ENCODE results near the gene TMEM144. TPM values are rescaled to one million over a fixed set of nuclear protein-coding genes. Genes with fewer than 3 reads are reported as not detected.

Gene TMEM144
- 3.3 TPM in 2 replicates for total RNA-seq (2014; rRNA removed; shearing (Covaris generic))

DNA sequence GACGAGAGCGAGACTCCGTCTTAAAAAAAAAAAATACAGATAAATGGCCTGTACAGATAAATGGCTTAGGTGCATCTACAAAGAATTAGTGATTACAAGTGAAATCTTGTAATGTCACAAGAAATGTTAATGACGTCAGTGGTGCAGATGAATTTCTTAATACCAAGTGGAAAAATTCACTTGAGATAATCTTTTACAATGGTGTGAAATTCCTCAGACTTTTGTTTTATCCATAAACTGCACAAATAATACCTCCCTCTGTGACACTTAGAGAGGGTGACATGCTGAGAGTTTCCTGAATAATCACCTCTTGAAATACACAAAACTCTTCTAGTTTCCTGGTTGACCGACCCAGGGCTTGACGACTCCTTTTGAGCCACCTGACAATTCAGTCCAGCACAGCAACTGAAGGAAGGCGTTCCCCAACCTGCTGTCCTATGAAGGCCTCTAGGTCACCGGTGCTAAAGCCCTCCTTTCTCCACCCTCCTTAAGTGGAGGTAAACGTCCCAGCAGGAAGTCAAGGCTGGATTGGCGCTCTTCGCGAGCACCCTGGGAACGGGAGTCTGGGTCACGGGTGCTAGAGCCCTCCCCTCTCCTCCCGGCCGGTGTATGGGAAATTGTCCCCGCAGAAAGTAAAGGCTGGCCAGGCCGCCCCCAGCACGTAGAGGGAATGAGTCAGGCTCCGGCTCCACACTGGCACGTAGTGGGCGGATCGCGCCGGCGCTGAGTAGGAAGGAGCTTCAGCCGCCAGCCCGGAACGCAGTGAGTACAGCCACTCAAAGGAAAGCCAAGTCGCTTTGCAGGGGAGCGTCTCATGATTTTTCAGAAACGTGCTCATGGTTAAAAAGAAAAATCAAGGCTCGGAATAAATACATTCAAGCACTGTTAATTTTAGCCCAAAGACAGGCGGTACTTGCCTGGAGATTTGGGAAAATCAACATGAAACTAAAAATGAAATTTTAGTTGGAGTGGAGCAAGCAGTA, at the start of gene TMEM144:
Gene TMEM144 (plus strand): TSS at position 662 of the 983 bp plus-strand sequence. CDS start 2,182 bp downstream, outside the sequence.
- DNase-seq (ENCODE audit: low read depth) = peak; percentile 92

DNA sequence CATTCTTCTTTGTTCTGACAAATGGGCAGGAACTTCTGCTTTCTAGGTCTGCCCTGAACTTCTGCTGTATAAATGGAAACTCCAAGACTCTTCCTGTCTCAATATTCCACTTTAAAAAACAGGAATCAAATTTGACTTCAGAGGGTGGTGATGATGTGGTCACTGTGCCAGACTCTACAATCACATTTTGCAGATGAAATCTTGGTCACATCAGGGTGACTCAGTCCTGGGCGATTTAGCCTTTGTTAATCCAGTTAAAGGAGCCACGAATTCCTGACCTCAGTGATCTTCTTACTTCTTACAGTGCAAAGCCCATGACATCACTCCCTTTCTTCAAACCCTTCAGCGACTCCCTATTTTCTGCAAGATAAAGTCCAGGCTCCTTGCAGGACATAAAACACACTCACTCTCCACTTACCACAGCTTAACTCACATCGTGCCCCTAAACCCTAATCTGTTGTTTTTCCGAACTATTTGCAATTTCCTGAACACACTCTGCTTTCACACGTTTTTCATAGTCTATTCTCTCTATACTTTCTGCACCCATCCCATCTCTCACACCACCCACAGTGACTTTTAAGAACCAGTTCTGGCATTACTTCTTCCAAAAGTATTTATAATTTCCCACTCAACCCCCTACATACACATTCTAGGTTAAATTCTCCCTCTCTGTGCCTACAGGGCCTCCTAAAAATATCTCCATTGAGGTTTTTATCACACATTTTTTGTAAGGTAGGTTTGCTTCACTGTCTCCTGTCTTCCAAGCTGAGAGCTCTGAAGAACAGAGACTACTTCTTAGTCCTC, 48.5 kb upstream of the TMEM144 start:
- peak; percentile 96 for DNase-seq (ENCODE audit: low read depth)

DNA sequence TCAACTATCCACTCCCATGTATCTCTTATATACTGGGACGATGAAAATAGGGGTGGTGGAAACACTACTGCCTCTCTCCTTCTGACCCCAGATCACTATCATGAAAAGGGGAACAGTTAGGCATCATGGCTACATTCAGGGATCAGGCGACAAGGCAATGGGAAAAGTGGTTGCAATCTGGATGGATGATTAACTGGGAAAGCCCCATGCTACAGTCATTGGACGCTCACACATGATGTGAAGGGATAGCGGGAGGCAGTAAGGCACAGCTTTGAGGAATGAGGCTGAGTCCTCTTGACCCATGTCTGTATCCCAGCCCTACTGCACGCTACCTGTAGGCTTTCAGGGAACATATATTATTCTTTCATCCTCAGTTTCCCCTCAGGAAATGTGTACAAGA, 47.7 kb upstream of the TMEM144 start:
- DNase-seq (ENCODE audit: low read depth) = peak; percentile 45

DNA sequence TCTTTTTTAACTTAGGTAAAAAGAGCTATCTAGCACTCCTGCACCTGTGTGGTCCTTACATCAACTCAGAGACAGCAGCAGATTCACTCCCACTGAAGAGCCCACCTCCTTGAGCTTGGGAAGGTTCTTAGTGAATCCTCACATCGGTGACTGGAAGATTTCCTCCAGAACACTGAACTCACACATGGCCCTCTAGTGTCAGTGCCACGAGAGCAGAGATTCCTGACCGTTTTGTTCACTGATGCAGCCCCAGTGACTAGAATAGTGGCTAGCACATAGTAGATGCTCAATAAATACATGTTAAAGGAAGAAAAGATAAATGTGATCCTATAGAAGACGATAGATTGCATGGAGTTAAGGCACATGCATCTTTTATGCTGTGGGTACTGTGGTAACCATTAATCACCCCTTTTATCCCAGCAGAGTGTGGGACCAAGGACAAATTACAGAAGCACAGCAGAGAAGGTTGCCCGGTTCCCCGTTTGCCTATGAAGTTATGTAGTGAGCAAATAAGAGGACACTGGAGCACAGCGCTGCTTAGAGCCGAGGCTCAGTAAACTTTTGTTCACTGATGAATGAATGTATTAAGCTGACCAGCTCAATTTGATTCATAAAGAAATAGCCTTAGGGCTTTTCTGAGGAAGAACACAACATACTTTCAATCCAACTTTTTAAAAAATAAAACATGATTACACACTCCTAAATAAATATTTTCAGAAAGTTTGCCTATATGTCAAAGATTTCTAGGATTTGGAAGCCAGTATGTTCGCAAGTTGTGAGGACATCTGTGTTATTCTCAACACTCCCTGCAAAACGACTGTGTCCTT, 46.1 kb upstream of the TMEM144 start:
- no peak for DNase-seq (ENCODE audit: low read depth)

DNA sequence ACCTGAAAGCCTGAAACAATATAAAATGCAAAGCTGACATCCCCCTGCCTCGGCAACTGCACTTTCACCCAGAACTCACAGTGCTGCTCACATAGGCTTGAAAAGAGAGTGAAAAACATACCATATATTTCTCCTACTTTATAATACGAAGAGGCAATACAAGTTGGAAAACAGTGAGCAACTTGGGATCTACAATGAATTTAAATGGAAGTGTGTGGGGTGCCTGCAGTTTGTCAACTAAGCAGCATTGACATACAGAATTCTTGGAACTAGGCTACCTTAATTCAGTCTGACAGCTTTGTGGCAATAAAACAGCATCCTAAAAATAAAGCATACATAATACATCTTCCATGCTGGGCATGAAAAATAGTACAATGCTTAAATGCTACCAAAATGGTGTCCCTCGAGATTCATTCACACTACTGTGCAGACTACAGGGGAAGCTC, 45.5 kb upstream of the TMEM144 start:
- DNase-seq (ENCODE audit: low read depth) = no peak

DNA sequence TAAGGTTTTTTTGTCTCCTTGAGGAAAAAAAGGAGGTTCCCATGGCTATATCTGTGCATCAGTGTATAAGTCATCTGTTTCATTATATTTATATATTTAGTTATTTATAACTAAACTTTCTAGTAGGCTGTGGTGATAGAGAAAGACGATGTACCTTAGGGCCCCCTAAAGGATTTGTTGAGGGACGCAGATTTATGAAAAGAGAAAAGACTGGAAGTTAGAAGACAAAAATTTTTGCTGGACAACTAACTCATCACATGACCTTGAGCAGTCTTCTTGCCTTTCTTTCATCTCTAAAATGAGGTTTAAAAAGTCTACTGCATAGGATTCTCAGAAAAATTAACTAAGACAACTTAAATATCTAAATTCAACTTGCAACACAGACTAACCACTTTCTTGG, 43.6 kb upstream of the TMEM144 start:
- DNase-seq (ENCODE audit: low read depth) = no peak

DNA sequence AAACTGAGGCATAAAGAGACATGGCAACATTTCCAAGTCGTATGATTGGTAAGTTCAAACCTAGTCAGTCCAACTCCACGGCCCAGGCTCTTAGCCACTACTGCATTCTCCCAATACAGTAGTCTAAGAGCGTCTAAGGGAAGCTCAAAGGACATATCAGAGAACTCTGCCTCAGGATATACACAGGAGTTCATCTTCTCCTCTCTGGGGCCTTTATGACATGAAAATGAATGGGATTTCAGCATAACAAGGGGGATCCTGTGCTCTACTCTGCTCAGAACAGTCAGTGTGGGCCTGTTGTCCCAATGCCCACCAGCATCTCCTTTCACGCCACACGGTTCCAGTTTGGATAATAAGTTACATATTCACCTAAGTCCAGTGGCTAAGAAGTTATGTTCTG, 41.7 kb upstream of the TMEM144 start:
- no peak for DNase-seq (ENCODE audit: low read depth)

DNA sequence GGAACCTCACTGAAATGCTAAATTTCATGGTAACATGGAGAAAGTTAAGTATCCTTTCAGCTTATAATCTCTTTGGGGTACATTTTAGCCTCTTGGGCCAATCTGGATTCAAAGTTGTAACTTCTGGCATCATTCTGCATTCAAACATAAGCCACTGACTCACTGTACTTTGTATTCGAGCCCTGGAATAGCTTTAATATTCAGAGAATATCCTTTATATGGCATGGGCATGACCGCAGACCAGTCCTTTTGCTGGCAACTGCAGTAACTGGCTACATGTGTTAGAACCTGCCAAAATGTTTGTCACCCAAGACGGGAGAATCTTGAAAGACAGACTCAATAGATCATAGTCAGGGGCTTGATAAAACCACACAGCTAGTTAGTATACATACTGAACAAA, 40.8 kb upstream of the TMEM144 start:
- DNase-seq (ENCODE audit: low read depth) = peak; percentile 41

DNA sequence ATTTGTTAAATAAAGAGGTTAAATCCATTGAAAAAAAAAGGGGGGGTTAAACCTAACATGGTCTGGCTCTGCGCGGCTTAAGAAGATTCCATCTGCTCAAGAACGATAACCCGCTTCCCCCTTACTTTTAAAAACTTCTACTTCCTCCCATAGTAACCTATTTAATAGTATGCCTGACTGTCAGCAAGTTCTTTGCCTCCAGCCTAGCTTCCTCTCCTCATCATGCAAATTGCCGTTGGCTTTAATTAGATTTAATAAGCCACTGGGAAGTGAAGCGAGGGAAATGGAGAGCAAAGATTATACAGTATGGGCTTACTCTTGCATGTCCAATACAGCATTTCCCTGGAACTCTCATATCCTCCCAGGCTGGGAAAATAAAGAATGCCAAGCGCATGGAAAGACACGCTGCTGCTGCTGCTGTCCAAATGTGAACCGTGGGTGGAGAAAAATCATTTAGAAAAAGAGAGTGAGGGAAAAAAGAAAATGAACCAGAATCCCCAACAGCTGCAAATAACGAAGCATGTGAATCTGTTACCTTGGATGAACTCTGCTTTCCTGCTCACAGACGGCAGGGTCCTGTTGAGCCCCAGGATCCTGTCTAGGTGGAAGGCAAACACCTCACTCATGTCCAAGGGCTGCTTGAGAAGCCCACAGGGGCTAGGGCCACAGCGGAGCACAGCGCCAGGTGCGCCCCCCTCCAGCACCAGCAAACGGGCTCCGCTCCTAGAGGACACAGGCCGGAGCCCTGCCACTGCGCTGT, 40.2 kb upstream of the TMEM144 start:
- peak; percentile 39 for DNase-seq (ENCODE audit: low read depth)

DNA sequence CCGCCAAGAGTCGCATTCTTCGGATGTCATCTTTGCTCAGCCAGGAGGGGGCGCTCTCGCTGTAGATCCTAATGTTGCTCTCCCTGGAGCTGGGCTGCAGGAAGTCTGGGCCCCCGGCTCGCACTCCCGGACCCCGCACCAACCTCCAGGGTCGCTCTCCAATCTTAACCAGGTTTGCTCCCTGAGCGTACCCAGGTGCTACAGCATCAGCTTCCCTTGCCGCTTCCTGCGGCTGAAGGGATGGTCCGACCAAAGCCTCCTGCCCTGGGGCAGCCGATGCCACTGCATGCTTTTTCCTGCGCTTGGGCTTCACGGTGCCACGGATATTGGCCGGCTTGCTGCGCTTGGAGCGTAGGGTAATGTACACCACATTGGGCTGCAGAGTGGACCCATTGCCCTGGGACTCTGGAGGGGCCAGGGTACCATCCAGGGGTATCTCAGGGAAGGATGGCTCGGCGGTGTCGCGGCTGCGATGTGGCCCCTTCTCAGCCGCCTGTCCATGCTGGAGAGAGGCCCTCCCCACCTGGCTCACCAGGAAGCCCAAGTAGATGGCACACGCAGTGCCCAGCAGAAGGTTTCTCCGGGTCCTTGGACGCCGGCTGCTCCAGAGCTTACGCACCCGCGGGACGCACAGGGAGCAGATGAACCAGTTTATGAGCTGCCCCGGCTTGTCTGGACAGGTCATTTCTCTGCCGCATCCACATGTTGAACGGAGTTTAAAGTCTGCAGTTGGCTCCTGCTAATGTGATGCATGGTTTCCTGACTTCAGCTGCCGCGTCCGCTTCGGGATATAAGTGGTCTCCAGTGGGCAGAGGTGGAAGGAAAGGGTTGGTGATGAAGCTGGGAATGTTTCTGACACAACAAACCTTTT, 39.4 kb upstream of the TMEM144 start:
- DNase-seq (ENCODE audit: low read depth) = peak; percentile 68

DNA sequence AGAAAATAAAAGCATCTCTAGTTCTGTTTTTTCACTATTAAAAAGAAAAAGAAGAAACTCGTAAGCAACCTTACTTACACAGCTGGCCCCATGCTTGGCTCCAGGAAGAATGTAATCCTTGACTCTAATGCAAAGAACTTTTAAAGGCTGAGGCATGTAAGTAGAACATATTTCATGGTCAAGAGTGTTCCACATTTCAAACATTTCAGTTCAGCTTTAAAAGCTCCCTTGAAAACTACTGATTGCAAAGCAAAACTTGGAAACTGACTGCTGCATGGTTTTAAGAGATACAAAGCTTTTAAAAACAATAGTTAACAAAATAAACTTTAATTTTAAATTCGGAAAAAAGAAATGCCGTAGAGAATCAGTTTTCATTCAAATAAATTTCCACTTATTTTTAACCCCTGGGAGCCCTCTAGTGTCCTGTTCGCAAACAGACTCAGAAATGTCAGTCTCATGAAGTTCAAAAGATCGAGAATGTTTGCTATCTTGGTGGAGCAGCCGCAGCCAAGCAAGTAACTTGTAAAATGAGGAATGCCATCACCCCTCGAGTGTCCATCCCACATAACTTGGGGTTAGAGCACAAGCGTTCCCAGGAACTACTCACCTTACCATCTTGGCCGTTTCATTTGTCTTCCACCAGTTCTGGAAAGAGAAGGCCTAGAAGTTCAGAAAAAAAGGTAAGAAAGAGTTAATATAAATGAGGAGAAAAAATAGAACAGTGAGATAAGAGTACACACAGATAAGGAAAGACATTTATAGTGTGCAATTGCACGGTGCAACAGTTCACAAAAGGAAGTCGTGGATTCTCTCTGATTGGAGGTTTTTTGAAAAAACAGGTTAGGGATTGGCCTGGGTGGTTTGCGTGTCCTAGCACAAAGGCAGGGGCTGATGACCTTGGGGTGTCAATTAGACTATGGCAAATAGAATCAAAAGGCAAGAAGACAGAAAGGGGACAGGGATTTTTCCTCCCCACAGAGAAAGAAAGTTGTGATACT, 37.7 kb upstream of the TMEM144 start, which contains the start of gene GASK1B:
Gene GASK1B (minus strand): TSS at position 765 of the 998 bp plus-strand sequence. CDS start 1,650 bp downstream, outside the sequence.
- peak; percentile 58 for DNase-seq (ENCODE audit: low read depth)

DNA sequence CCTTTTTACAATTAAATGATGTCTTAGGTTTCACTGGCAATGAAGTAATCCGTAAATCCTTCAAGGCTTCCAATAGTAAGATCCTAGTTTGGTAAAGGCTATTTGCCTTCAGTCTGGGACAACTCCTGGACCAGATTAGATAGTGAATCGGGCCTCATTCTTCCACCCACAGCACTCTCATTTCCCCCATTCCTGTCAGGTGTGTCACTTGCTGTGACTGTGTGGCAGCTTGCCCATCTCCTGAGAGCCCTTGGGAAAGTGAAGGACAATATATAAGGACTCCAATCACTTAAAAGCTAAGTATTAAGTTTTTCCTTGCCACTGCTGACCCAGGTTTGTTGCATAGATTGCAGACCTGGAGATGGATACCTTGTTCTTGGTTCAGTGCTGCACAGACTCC, 34.2 kb upstream of the TMEM144 start:
- peak; percentile 77 for DNase-seq (ENCODE audit: low read depth)

DNA sequence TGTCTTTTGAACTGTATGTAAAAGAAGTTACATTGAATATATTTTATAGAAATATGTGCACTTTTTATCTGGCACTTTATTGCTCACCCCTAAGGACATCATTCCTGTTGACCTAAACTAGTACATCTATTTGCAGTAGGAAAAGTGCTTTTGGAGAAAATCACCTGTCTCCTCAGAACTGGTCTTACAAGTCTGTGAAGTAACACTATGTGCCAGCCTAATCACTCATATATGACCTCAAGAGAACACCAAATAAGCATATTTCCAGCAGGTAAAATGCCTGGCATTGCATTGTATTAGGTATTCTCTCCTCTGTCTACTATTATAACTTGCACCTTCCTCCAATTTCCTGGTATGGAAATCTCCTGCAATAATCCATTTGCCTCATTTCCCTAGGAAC, 33.5 kb upstream of the TMEM144 start:
- DNase-seq (ENCODE audit: low read depth) = no peak

DNA sequence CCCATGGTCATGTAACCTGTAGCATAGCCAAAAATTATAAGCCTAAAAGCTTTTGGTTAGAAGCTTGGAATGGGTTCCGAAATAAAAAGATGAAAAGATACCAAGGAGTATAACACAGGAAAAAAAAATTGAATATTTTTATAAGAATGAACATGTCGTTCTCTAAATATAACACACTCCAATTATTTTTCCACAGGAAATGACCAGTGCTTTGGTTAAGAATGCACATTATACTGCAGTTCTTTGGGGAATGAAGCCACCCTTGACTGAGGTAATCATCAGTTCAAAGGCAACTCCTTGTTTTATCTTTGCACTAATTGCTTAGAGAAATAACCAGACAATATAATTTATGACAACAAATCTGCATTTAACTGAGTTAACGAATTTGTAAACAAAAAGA, 30.8 kb upstream of the TMEM144 start:
- no peak for DNase-seq (ENCODE audit: low read depth)

DNA sequence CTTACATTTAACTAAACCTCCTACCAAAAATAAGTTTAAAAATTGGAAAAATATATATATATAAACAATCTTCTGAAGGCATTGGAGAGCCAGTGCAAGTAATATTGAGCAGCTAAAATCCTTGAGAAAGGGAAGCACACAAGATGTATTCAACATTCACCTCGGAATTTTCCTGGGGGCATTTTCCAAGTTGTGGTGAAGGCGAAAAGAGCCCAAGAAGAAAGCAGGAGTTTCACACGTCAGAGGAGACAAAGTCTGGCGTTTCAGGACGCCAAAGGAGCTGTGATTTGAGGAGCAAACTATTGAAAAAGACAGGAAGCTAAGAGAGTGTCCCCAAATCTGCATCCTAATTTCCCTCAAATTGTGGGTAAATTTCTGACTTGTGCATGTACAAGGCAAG, 28.4 kb upstream of the TMEM144 start:
- peak; percentile 50 for DNase-seq (ENCODE audit: low read depth)

DNA sequence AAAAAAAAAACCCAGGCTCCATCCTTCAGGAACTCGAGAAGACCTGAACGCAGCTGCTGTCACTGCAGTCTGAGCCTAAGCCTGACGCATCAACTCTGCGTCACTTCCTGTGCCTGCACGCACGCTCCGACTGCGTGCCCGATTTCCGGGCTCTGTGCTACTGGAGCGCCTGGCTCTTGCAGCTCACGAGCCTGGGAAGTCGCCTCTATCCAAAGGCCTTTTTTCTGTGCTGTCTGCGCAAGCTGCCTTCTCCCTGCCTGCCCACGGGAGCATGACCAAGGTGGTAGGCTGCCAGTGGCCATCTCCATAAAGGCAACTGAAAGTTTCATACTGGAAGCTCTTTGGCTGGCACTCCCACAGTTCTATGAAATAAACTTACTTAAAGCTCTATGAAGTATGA, 27.6 kb upstream of the TMEM144 start:
- peak; percentile 74 for DNase-seq (ENCODE audit: low read depth)

DNA sequence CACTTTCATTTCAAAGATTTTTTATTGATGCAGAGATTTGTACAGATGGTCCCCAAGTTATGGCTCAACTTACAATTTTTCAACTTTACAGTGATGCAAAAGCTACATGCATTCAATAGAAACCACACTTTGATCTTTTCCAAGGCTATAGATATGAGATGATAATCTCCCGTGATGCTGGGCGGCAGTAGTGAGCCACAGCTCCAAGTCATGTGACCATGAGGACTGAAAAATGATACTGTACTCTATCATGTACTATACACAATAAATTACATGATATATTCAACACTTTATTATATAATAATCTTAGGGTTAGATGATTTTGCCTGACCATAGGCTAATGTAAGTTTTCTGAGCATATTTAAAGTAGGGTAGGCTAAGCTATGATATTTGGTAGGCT, 23.5 kb upstream of the TMEM144 start:
- DNase-seq (ENCODE audit: low read depth) = no peak

DNA sequence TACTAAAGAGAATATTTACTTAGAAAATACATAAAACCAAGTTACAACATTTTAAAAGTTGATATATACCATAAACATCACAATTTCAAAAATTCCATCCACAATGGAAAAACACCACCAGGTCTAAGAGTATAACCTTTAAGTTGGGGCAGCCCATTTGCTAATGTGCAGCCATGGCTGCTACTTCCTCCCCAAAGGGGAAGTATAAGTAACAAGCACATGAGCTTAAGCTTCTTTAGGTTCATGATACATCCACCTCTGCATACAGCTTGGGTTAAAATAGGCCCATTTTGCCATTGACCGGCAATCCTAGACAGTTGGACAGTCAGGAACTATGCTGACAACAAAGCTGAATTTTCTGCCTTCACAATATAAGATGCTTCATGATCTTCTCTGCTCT, 20.9 kb upstream of the TMEM144 start:
- no peak for DNase-seq (ENCODE audit: low read depth)

Measured in M059J (cell line).